GM23338 (cell line): Measurements from ENCODE around the gene SYNPO2. TPM values are rescaled to one million over a fixed set of nuclear protein-coding genes. Genes with fewer than 3 reads are reported as not detected.

Experiments used
- ATAC-seq: fragments of 200-7000 bp; cut with Tn5 transposase; 3 replicates; pipeline ENCODE4 v1.9.1; 2020
- DNase-seq: peaks from one replicate; pipeline ENCODE4 v3.0.0-alpha.2; 2015; ENCODE audit warnings: low spot score
- H2AFZ ChIP-seq: fragments of 200-600 bp; sonication (generic); 2 replicates; pipeline ENCODE4 v1.8.0; 2016; ENCODE audit warnings: antibody characterized with exemption, mild to moderate bottlenecking, moderate library complexity
- H3F3A ChIP-seq: fragments of 200-600 bp; sonication (generic); replicated peaks from 2 replicates; pipeline ENCODE4 v1.8.0; 2017; ENCODE audit warnings: antibody characterized with exemption, mixed run types, low read depth
- H3K27ac ChIP-seq: fragments of 200-600 bp; sonication (generic); 2 replicates; pipeline ENCODE4 v1.6.1; 2016; ENCODE audit warnings: low read depth
- H3K27me3 ChIP-seq: fragments of 200-600 bp; sonication (generic); 2 replicates; pipeline ENCODE4 v1.8.0; 2016; ENCODE audit warnings: mild to moderate bottlenecking, mixed run types, moderate library complexity; ENCODE audit not compliant: insufficient read depth
- H3K36me3 ChIP-seq: fragments of 200-600 bp; sonication (generic); 2 replicates; pipeline ENCODE4 v1.8.0; 2016; ENCODE audit warnings: mild to moderate bottlenecking; ENCODE audit not compliant: insufficient read depth
- H3K4me1 ChIP-seq: fragments of 200-600 bp; sonication (generic); 2 replicates; pipeline ENCODE4 v1.8.0; 2016; ENCODE audit warnings: mild to moderate bottlenecking, moderate library complexity; ENCODE audit not compliant: insufficient read depth
- H3K4me2 ChIP-seq: fragments of 200-600 bp; sonication (generic); 2 replicates; pipeline ENCODE4 v1.7.1; 2017; ENCODE audit warnings: mixed run types
- H3K4me3 ChIP-seq: fragments of 200-600 bp; sonication (generic); 2 replicates; pipeline ENCODE4 v1.6.1; 2016; ENCODE audit warnings: mixed run types
- H3K79me2 ChIP-seq: fragments of 200-600 bp; sonication (generic); replicated peaks from 2 replicates; pipeline ENCODE4 v1.8.0; 2017; ENCODE audit warnings: mild to moderate bottlenecking; ENCODE audit not compliant: insufficient read depth
- H3K9me2 ChIP-seq: fragments of 200-600 bp; sonication (generic); 2 replicates; pipeline ENCODE4 v1.8.0; 2017; ENCODE audit not compliant: insufficient read depth
- H4K20me1 ChIP-seq: fragments of 200-600 bp; sonication (generic); replicated peaks from 2 replicates; pipeline ENCODE4 v1.8.0; 2017; ENCODE audit warnings: mild to moderate bottlenecking; ENCODE audit not compliant: insufficient read depth
- H3K27ac Mint-ChIP-seq: 2 replicates; pipeline ENCODE4 v1.8.0; 2020; ENCODE audit warnings: inconsistent platforms, mild to moderate bottlenecking, moderate library complexity, mixed read lengths
- H3K27me3 Mint-ChIP-seq: 3 replicates; pipeline ENCODE4 v1.8.0; 2022; ENCODE audit warnings: low read depth, mild to moderate bottlenecking, moderate library complexity, mixed read lengths, inconsistent platforms; ENCODE audit not compliant: insufficient read depth, poor library complexity
- H3K36me3 Mint-ChIP-seq: 3 replicates; pipeline ENCODE4 v1.8.0; 2021; ENCODE audit warnings: low read depth, mild to moderate bottlenecking, inconsistent platforms, moderate library complexity, mixed read lengths
- H3K4me1 Mint-ChIP-seq: 3 replicates; pipeline ENCODE4 v1.8.0; 2020; ENCODE audit warnings: mild to moderate bottlenecking, inconsistent platforms, mixed read lengths
- H3K4me3 Mint-ChIP-seq: 3 replicates; pipeline ENCODE4 v1.8.0; 2021; ENCODE audit warnings: moderate library complexity, mild to moderate bottlenecking, inconsistent platforms, mixed read lengths
- H3K9me3 Mint-ChIP-seq: 3 replicates; pipeline ENCODE4 v1.8.0; 2020; ENCODE audit warnings: moderate library complexity, mild to moderate bottlenecking, inconsistent platforms, mixed read lengths
- CREB1 ChIP-seq: fragments of 250-450 bp; sonication (Bioruptor Pico); IDR thresholded peaks from 2 replicates; pipeline ENCODE4 v1.5.0; 2020; ENCODE audit warnings: low read depth, mild to moderate bottlenecking, moderate library complexity
- ETS1 ChIP-seq: IDR thresholded peaks from 2 replicates; pipeline ENCODE4 v1.6.1; 2016; ENCODE audit warnings: antibody characterized with exemption
- EZH2 ChIP-seq: fragments of 200-600 bp; sonication (generic); IDR thresholded peaks from one replicate; pipeline ENCODE4 v1.8.0; 2017; ENCODE audit warnings: antibody characterized with exemption, mild to moderate bottlenecking, low read depth; ENCODE audit not compliant: unreplicated experiment
- EZH2phosphoT487 ChIP-seq: fragments of 200-600 bp; sonication (generic); IDR thresholded peaks from one replicate; pipeline ENCODE4 v1.8.1; 2018; ENCODE audit warnings: antibody characterized with exemption; ENCODE audit not compliant: unreplicated experiment
- JUNB ChIP-seq: IDR thresholded peaks from one replicate; pipeline ENCODE4 v1.6.1; 2016; ENCODE audit warnings: antibody characterized with exemption; ENCODE audit not compliant: unreplicated experiment
- NANOG ChIP-seq: IDR thresholded peaks from 2 replicates; pipeline ENCODE4 v1.6.1; 2016; ENCODE audit warnings: antibody characterized with exemption, borderline replicate concordance
- POLR2AphosphoS5 ChIP-seq: IDR thresholded peaks from 2 replicates; pipeline ENCODE4 v1.6.1; 2016; ENCODE audit warnings: antibody characterized with exemption, low read depth
- STAT1 ChIP-seq: IDR thresholded peaks from one replicate; pipeline ENCODE4 v1.6.1; 2016; ENCODE audit warnings: antibody characterized with exemption; ENCODE audit not compliant: unreplicated experiment
- ZNF114 ChIP-seq: fragments of 250-450 bp; sonication (Bioruptor Pico); IDR thresholded peaks from 2 replicates; pipeline ENCODE4 v1.5.0; 2020; ENCODE audit warnings: mild to moderate bottlenecking, moderate library complexity
- ZNF462 ChIP-seq: fragments of 250-450 bp; sonication (Bioruptor Pico); IDR thresholded peaks from 2 replicates; pipeline ENCODE4 v1.5.0; 2020; ENCODE audit warnings: mild to moderate bottlenecking, moderate library complexity
- polyA plus RNA-seq: library from polyadenylated mRNA; unstranded; fragments of >200 nt; fragmentation: Nextera tagmentation; extraction: Ambion mirVana; gene quantifications from 2 replicates; pipeline ENCODE4 v1.2.1, GENCODE V29; 2016
- total RNA-seq: library from RNA; depleted of rRNA; stranded (reverse); fragments of >200 nt; shearing (Covaris generic); gene quantifications from 2 replicates; pipeline ENCODE4 v1.2.3, GENCODE V29; 2014

Gene SYNPO2
- total and polyA plus RNA-seq, 2 experiments from 2014 or later, result 2.1 to 3.4 TPM

- Mint-ChIP-seq H3K9me3 (no peaks in the 10 kb centered on the region), H3K27me3 (peaks cover 2% of the 10 kb centered on the region)
- no peak for ATAC-seq
These were observed 66.9 kb downstream of the SYNPO2 start for GRCh38 chr4:118955515-118955914.

GRCh38 chr4:118957722-118958445 lies 69.2 kb downstream of the SYNPO2 start:
- Histone ChIP-seq H3K4me2 (no peak overlapping the region), H3K79me2 (no peaks in the 10 kb centered on the region), H3K9me2 (peaks cover 4% of the 10 kb centered on the region; the same call in 1 of the 2 replicates), H3K4me3 (no peak overlapping the region), H3K36me3 (no peaks in the 10 kb centered on the region), H3F3A (no peaks in the 10 kb centered on the region), H3K4me1 (no peaks in the 10 kb centered on the region), H4K20me1 (no peaks in the 10 kb centered on the region), H2AFZ (no peak overlapping the region), H3K27ac (no peak overlapping the region), H3K27me3 (no peaks in the 10 kb centered on the region)
- H3K36me3 Mint-ChIP-seq, result no peaks in the 10 kb centered on the region
- peaks cover 2% of the 10 kb centered on the region for H3K27me3 Mint-ChIP-seq
- ATAC-seq, result no peak
- TF ChIP-seq JUNB (no peak), EZH2phosphoT487 (no peak), ZNF462 (CRISPR knock-in tag) (no peak), STAT1 (no peak), NANOG (no peak), POLR2AphosphoS5 (no peak)
- no peak overlapping the region for H3K4me3 Mint-ChIP-seq
- H3K4me1 Mint-ChIP-seq, result no peaks in the 10 kb centered on the region; the same call in 2 of the 3 replicates
- no peaks in the 10 kb centered on the region for H3K9me3 Mint-ChIP-seq
- no peak for DNase-seq
- H3K27ac Mint-ChIP-seq, result no peak overlapping the region

More at GRCh38 chr4:118955515-118955914, 66.9 kb downstream of the SYNPO2 start:
- Histone ChIP-seq H3K36me3 (no peaks in the 10 kb centered on the region), H3K79me2 (no peaks in the 10 kb centered on the region), H3K4me2 (no peak overlapping the region), H3K4me1 (no peaks in the 10 kb centered on the region), H2AFZ (no peak overlapping the region), H3F3A (no peaks in the 10 kb centered on the region), H3K27ac (no peak overlapping the region), H3K4me3 (no peak overlapping the region), H4K20me1 (no peaks in the 10 kb centered on the region), H3K27me3 (no peaks in the 10 kb centered on the region), H3K9me2 (peaks cover 4% of the 10 kb centered on the region; the same call in 1 of the 2 replicates)
- H3K4me1 Mint-ChIP-seq, result no peaks in the 10 kb centered on the region; the same call in 2 of the 3 replicates
- no peak overlapping the region for H3K27ac Mint-ChIP-seq
- DNase-seq, result no peak
- TF ChIP-seq ZNF114 (no peak), CREB1 (CRISPR knock-in tag) (no peak), POLR2AphosphoS5 (no peak), EZH2phosphoT487 (no peak), EZH2 (no peak), ETS1 (no peak), STAT1 (no peak)
- no peak overlapping the region for H3K4me3 Mint-ChIP-seq
- H3K36me3 Mint-ChIP-seq, result no peaks in the 10 kb centered on the region
